Lower leg skin (tissue), 4 donors: ENCODE data around the gene CA14. TPM values are rescaled to one million over a fixed set of nuclear protein-coding genes. Genes with fewer than 3 reads are reported as not detected.

ENCODE experiments used
- DNase-seq, 2 donors: peaks; one replicate each; pipeline ENCODE4 v3.0.0-alpha.2; 2019; ENCODE audit warnings: low spot score in 2 of 2
- H3K4me3 ChIP-seq: fragments of 200-600 bp; sonication (generic); 2 replicates; pipeline ENCODE4 v1.5.1; 2017; ENCODE audit warnings: mild to moderate bottlenecking, low read depth; ENCODE audit not compliant: poor library complexity, severe bottlenecking
- POLR2A ChIP-seq, 2 donors: fragments of 450-650 bp; IDR thresholded peaks; one replicate each; pipeline ENCODE4 v1.6.1; 2016 to 2017; ENCODE audit warnings: antibody characterized with exemption in 2 of 2, mild to moderate bottlenecking in 1 of 2, moderate library complexity in 1 of 2
- WGBS, 2 donors: methylation state at CpG; one replicate each; pipeline ENCODE4 v1.1.5; 2018; 5-methylcytosine and 5-hydroxymethylcytosine counted together
- intact Hi-C: fragments of 100-400 bp; cut with DNase I; formaldehyde crosslinking; loops from one replicate; pipeline ENCODE4 v1.15.0; 2023; ENCODE audit warnings: low total_unique reads
- total RNA-seq, 4 donors: library from RNA; depleted of rRNA; stranded (reverse); fragments of >200 nt; gene quantifications; one replicate each; pipeline ENCODE4 v1.1.0, GENCODE V29; 2016
- TF ChIP-seq, protein P1 (sequence below), 3 donors: fragments of 450-650 bp; IDR thresholded peaks; one replicate each; pipeline ENCODE4 v1.5.1; 2016; ENCODE audit warnings: antibody characterized with exemption in 3 of 3, mild to moderate bottlenecking in 3 of 3, moderate library complexity in 2 of 3

Gene CA14
- total RNA-seq, 4 donors from 2014 or later = 0.30 to 1.8 (median 0.51) TPM

DNA sequence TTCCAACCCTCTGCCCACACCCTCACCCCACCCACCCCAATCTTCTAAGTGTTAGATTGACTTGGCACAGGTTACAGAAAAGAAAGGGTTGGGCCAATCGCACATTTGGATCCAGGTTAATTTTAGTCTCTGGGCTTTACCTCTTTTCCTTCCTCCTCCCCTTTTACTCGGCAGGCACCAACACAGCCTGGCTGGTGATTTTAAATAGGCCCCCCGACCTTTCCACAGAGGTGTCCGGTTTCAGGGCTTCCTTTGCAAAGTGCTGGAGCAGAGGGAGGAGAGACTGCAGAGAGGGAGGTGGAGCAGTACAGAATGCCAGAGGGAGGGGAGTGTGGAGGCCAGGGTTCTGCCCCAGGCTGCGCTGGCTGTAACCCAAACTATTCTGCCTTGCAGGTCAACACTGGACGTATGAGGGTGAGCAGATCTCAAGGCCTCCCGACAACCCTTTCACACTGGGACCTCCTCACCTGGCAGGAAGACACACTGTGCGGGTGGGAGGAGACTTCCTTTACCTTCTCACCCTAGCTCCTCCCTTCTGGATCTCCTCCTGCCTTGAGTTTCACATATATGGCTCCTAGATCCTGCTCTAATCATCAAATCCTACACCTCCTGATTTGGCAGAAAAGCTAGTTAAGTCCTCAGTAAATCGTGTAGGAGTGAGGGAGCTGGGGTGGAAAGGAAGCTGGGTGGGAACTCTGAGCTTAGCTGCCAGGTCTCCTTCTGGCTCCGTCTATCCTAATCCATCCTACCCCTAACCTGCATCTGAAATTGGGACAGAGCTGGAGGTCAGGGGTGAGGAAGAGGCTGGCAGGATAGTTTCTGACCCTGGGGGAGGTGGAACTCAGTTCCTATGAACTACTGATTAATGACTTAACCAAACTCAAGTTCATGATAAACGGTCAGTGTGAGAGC lies 2.4 kb downstream of the CA14 start:
- H3K4me3 ChIP-seq = no peak overlapping the region
- intact Hi-C loops = no loop called here

DNA sequence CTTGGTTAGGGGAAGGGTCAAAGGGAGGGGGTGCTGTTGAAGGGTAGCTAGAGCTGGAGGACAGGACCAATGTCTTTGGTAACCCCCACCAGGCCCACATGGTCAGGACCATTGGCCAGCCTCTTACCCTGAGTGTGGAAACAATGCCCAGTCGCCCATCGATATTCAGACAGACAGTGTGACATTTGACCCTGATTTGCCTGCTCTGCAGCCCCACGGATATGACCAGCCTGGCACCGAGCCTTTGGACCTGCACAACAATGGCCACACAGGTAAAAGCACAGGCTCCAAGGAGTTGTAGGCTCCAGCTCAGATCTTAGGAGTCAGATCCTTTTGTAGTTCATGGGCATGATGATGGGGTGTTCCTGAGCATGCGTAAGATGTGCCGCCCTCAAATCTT lies 3.8 kb downstream of the CA14 start:
- intact Hi-C loops = no loop called here
- DNase-seq = no peak
- TF ChIP-seq, protein P1, sequence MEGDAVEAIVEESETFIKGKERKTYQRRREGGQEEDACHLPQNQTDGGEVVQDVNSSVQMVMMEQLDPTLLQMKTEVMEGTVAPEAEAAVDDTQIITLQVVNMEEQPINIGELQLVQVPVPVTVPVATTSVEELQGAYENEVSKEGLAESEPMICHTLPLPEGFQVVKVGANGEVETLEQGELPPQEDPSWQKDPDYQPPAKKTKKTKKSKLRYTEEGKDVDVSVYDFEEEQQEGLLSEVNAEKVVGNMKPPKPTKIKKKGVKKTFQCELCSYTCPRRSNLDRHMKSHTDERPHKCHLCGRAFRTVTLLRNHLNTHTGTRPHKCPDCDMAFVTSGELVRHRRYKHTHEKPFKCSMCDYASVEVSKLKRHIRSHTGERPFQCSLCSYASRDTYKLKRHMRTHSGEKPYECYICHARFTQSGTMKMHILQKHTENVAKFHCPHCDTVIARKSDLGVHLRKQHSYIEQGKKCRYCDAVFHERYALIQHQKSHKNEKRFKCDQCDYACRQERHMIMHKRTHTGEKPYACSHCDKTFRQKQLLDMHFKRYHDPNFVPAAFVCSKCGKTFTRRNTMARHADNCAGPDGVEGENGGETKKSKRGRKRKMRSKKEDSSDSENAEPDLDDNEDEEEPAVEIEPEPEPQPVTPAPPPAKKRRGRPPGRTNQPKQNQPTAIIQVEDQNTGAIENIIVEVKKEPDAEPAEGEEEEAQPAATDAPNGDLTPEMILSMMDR (IDR thresholded peaks at IDR 0.05) = no peak
- no peak for TF ChIP-seq POLR2A (IDR thresholded peaks at IDR 0.05)
- 86 to 90% methylated on average over 6 of the region's 6 CpGs for whole genome bisulfite sequencing, 2 donors
- H3K4me3 ChIP-seq = no peak overlapping the region

More for the DNA sequence above, 2.4 kb downstream of the CA14 start:
- WGBS, 2 donors = 15 to 23% methylated on average over 11 of the region's 11 CpGs
- no peak for DNase-seq
- no peak for TF ChIP-seq POLR2A (IDR thresholded peaks at IDR 0.05)
- TF ChIP-seq, protein P1 (IDR thresholded peaks at IDR 0.05) = no peak

DNA sequence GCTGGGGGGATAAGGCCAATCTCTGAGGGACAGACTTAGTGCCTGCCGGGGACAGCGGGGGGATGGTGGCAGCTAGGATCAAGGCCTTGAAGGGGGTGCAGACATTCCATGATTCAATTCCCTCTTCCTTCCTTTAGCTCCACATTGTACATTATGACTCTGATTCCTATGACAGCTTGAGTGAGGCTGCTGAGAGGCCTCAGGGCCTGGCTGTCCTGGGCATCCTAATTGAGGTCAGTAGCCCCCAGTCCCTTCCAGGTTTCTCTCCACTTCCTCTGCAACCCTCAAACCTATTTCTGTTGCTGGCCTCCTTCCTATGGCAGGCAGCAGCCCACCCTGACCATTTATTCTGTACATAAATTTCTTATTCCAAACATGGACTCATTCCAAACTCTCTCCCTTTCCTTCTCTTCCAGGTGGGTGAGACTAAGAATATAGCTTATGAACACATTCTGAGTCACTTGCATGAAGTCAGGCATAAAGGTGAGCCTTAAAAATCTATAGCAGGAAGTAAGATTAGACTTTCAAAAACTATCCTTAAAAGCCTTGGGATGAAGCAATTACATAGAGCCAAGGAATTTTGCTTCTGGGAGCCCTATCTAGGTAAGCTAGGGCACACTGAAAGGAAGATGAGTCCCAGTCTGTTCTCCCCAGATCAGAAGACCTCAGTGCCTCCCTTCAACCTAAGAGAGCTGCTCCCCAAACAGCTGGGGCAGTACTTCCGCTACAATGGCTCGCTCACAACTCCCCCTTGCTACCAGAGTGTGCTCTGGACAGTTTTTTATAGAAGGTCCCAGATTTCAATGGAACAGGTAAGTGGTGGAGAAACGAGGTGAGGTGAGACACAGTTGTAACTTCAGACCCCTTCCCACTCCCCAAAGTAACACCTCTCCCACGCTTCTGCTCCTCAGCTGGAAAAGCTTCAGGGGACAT lies 5.1 kb downstream of the CA14 start:
- 77 to 85% methylated on average over 6 of the region's 6 CpGs for WGBS, 2 donors
- intact Hi-C loops = no loop called here

DNA sequence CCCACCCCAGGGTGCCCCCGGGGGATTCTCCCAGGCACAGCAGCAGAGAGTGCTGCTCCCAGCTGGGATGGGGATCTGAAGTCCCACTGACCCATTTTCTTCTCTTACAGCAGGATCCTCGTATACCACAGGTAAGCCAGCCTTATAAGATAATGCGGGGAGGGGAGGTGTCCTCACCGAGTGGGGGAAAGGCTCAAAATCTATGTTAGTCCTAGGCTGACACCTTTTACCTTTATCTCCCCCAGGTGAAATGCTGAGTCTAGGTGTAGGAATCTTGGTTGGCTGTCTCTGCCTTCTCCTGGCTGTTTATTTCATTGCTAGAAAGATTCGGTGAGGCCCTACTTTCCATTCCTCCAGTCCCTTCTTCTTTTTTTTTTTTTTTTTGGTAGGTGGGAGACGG lies 6.0 kb downstream of the CA14 start:
- intact Hi-C loops = no loop called here
- no peak for DNase-seq

More for the DNA sequence above, 5.1 kb downstream of the CA14 start:
- DNase-seq = no peak
- TF ChIP-seq POLR2A (IDR thresholded peaks at IDR 0.05) = no peak
- TF ChIP-seq, protein P1 (IDR thresholded peaks at IDR 0.05) = no peak
- no peak overlapping the region for H3K4me3 ChIP-seq

DNA sequence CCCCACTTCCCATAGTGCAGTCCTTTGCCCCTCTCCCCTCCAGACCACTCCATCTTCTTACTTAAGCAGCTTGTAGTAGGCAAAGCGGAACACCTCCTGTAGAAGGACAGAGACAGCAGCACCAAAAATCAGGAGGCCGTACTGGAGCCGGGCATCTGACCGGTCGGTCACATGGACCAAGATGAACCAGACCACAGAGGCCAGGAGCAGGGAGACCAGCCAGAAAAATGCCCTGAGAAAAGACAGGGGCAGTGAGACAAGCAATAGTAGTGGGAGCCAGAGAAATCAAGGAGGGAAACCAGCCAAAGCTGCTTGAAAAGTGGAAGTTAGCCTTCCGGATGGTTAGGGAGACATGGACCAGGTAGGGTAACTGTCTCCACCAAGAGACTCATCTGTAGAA lies 10.3 kb downstream of the CA14 start:
- 31 to 39% methylated on average over 6 of the region's 6 CpGs for WGBS, 2 donors
- intact Hi-C loops = no loop called here
- TF ChIP-seq POLR2A (IDR thresholded peaks at IDR 0.05) = no peak
- TF ChIP-seq, protein P1 (IDR thresholded peaks at IDR 0.05) = no peak
- peak overlapping the region; percentile 99 for H3K4me3 ChIP-seq
- no peak for DNase-seq

More for the DNA sequence above, 6.0 kb downstream of the CA14 start:
- WGBS, 2 donors = 85% methylated on average over 6 of the region's 6 CpGs
- H3K4me3 ChIP-seq = no peak overlapping the region
- TF ChIP-seq POLR2A (IDR thresholded peaks at IDR 0.05) = no peak
- TF ChIP-seq, protein P1 (IDR thresholded peaks at IDR 0.05) = no peak
